Left renal pelvis (tissue), 4 donors: ENCODE data around the gene ELF2. TPM values are rescaled to one million over a fixed set of nuclear protein-coding genes. Genes with fewer than 3 reads are reported as not detected.
"Not testable (repeated sequence)": the region's sequence is repeated elsewhere in the genome, so short reads cannot be mapped to it uniquely, and the experiment has no call there.

Experiments used
- DNase-seq, 4 donors: peaks; one replicate each; pipeline ENCODE4 v3.0.0-alpha.2; 2013; ENCODE audit warnings: low read depth in 4 of 4, low spot score in 3 of 4
- polyA plus RNA-seq, 4 donors: library from polyadenylated mRNA; unstranded; fragments of 120-200 nt; gene quantifications; one replicate each; pipeline ENCODE4 v1.2.1, GENCODE V29; 2013; ENCODE audit not compliant: insufficient read length in 4 of 4

The ELF2 gene
- polyA plus RNA-seq = 10 to 100 TPM; 58.3 to 72.7 (median 65.0) TPM

- peak; percentile 52 to 73 (median 72) for DNase-seq
These were observed at the start of gene ELF2 for GRCh38 chr4:139177049-139177868. ELF2 (minus strand) TSS chr4:139177218; CDS start chr4:139137701, 39,517 bp downstream.

DNA sequence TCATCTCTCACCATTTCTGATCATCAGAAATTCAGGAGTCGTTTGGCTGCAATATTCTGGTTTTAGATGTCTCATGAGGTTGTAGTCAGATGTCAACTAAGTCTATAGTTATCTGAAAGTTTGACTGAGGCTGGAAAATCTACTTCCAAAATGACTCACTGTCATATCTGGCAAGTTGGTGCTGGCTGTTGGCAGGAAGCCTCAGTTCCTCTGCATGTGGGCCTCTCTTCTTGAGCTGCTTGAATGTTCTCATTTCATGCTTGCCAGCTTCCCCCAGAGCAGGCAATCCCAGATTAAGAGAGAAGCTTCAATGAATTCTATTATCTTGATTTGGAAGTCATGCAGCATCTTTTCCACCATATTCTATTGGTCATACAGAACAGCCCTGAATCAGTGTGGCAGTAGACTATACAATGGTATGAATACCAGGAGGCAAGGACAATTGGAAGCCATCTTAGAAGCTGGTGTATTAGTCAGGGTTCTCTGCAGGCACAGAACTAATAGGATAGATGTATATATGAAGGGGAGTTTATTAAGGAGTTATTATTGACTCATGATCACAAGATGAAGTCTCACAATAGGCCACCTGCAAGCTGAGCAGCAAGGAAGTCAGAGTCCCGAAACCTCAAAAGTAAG, 46.8 kb upstream of the ELF2 start:
- no peak for DNase-seq

- DNase-seq = no peak
These were observed 45.2 kb upstream of the ELF2 start for GRCh38 chr4:139222215-139222614.

DNA sequence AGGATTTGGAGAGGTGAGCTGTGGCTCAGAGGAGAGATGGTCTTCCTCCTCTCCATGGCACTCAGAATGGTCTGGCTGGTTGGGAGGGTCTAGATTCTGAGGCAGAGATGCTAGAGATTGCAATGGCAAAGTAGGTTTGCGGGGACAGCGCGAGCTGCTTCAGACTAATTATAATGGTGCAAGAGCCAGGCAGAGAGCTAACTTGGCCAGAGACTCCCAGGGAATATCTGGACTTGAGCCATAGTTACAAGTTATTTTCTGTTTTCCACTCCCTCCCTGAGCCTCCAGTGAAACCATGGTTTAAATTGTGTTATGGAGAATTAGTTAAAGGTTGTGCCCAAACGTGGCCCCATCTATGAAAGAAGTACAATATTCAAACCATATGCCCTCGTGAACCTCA, 44.7 kb upstream of the ELF2 start:
- no peak for DNase-seq

DNA sequence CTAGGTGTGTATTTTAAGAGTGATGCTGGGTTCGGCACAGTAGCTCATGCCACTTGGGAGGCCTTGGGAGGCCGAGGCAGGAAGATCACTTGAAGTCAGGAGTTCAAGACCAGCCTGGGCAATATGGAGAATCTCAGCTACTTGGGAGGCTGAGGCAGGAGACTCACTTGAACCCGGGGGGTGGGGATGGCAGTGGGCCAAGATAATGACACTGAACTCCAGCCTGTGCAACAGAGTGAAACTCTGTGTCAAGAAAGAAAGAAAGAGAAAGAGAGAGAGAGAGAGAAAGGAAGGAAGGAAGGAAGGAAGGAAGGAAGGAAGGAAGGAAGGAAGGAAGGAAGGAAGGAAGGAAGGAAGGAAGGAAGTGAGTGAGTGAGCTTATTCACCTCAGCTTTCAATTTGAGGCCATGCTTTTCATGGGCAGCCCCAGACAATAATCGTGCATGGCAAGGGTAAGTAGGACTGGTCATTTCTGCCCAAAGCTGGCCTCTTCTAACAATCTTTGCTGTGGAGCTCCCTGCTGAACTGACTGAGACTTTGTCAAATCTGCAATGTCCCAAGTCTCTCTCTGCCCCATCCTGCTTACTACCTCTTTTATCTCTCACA, 42.5 kb upstream of the ELF2 start:
- DNase-seq = no peak

DNA sequence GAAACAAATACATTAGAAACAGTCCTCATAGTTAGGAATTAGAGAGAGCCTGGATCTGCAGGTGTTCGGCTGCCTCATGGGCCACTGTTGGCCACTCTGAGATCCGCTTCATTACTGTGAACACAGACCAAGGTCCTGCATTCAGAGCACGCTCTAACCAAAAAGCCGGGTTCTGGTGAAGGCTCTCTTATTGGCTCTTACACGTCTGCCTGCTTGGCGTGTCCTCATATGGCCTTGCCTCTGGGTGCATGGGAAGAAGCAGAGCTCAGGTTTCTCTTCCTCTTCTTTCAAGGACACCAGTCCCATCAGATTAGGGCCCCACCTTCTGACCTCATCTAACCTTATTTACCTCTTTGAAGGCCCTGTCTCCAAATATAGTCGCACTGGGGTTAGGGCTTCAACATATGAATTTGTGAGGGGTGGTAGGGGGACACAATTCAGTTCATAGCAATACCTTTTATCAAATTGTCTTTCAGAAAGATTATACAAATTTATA, 37.1 kb upstream of the ELF2 start:
- no peak for DNase-seq

DNA sequence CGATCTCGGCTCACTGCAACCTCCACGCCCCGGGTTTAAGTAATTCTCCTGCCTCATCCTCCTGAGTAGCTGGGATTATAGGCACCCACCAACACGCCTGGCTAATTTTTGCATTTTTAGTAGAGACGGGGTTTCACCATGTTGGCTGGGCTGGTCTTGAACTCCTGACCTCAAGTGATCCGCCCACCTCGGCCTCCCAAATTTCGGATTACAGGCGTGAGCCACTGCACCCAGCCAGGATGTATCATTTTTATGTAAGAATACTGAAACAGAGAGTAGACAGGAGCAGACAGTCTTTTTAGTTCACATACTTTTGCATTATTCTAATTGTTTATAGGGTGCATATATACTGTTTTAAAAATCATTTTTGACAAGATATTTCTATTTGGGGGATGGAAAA, 36.6 kb upstream of the ELF2 start:
- DNase-seq = not testable (repeated sequence)

- DNase-seq = no peak
These were observed 35.9 kb upstream of the ELF2 start for GRCh38 chr4:139212900-139213299.

DNA sequence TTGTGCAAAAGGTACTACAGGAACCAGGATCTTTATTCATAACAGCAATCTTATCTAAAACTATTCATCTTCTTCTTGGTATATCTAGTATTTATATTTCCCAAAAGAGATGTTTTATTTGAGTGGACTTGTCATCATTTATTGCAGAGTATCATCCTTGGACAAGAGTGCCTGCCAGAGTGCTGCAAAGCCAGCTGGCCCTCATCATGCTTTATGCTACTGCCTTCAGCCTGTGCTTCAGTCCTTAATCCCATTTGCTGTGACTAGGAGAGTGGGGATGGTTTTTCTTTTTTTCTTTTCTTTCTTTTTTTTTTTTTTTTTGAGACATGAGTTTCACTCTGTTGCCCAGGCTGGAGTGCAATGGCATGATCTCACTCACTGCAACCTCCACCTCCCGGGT, 33.5 kb upstream of the ELF2 start:
- DNase-seq = no peak

DNA sequence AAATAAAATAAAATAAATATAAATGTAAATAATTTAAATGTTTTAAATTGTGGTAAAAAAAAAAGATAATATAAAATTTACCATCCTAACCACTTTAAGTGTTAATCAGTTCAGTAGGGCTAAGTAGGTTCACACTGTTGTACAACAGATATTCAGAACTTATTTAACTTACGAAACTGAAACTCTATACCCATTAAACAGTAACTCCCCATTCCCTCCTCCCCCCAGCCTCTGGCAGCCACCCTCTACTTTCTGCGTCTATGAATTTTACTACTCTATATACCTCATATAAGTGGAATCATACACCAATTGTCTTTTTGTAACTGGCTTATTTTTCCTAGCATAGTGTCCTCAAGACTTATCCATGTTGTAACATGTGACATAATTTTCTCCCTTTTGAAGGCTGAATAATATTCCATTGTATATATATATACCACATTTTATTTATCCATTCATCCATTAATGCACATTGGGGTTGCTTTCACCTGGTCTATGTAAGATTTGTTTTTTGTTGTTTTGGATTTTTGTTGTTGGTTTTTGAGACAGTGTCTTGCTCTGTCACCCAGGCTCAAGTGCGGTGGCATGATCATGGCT, 32.5 kb upstream of the ELF2 start:
- DNase-seq = no peak

- no peak for DNase-seq
These were observed 31.5 kb upstream of the ELF2 start for GRCh38 chr4:139208404-139208945.

- no peak for DNase-seq
These were observed 30.9 kb upstream of the ELF2 start for GRCh38 chr4:139207873-139208403.

GRCh38 chr4:139207247-139207646, 30.2 kb upstream of the ELF2 start:
- DNase-seq = no peak

DNA sequence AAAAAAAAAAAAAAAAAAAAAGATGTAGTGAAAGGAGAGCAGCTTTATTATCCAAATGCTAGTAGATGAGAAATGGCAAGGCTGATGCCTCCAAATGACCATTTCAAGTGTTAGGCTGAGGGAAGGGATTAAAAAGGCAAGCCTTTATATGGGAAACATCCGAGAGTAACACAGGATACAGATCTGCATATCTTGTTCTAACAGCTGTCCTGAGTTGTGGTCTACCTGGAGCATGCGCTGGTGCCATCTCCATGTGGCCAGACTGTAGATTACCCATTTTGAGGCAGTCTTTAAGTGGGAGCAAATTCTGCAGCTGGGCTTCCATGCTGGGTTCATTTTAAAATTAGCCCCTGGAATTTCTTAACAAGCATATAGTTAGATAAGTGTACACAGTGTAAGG, 26.0 kb upstream of the ELF2 start:
- no peak for DNase-seq

GRCh38 chr4:139200506-139200905, 23.5 kb upstream of the ELF2 start:
- DNase-seq = no peak

DNA sequence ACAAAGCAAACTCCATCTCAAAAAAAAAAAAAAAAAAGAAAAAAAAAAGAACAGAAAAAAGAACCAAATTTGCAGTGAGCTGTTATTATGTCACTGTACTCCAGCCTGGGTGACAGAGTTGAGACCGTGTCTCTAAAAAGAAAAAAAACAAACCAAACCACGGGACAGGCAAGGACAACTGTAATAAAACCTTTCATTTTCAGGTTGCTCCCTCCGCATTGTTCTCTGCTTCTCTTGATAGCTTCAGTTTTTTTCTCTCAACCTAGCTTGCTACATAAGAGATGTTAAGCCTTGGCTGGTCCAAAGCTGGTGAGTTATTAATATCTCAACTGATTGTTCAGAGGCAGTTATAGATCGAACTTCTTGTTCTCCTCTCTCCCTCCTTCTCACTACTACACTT, 23.1 kb upstream of the ELF2 start:
- DNase-seq = no peak

DNA sequence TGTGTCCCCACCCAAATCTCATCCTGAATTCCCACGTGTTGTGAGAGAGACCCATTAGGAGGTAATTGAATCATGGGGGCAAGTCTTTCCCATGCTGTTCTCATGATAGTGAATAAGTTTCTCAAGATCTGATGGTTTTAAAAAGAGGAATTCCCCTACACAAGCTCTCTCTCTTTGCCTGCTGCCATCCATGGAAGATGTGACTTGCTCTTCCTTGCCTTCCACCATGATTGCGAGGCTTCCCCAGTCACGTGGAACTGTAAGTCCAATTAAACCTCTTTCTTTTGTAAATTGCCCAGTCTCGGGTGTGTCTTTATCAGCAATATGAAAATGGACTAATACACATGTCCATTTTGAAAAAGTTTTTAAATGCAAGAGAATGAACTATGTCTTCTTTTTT, 20.2 kb upstream of the ELF2 start:
- not testable (repeated sequence) for DNase-seq

DNA sequence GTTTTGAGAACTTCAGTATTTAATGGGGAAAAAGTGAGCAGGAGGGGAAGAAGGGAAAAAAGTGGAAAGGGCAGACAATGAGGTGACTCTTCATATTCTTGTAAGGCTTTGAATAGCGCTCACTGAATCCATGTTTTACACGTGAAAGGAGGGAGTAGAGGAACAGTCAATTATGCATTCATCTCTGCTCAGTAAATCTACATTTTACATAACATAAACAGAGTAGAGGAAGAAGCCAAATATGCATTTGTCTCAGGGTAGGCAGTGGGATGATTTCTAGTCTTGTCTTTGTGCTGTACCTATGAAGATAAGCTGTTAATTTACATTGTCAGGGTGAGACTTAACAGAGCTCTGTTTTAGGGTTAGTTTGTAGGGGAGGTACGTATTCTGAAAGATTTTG, 19.4 kb upstream of the ELF2 start:
- no peak for DNase-seq

DNA sequence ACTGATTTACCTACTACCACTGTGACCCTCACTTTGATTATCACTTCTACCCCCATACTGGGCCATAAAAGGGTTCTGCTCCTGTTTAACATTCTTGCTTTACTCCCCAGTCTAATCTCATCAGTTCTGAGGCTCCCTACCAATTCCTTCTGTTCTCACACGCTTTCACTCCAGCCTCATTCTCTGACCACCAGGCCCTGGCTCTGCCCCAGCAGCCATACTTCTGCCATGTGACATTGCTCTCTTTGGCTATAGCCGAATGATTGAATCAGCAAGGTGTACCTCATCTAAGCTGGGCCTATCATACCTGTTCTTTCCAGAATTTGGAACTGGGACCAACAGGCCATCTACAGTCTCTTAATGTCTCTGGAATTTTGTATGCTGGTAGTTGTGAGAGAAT, 14.4 kb upstream of the ELF2 start:
- DNase-seq = no peak

- DNase-seq = no peak
These were observed 13.0 kb upstream of the ELF2 start for GRCh38 chr4:139189972-139190371.

GRCh38 chr4:139189417-139189749, 12.4 kb upstream of the ELF2 start:
- no peak for DNase-seq
